Pulmonary artery endothelial cell (primary cell): ENCODE measurements around the gene PMAIP1. TPM values are rescaled to one million over a fixed set of nuclear protein-coding genes. Genes with fewer than 3 reads are reported as not detected.
"Not testable (repeated sequence)": the region's sequence is repeated elsewhere in the genome, so short reads cannot be mapped to it uniquely, and the experiment has no call there.

Experiments
- DNase-seq: peaks from one replicate; pipeline ENCODE4 v3.0.0-alpha.2; 2011; ENCODE audit warnings: low read depth, low spot score
- total RNA-seq: library from RNA; depleted of rRNA; stranded (reverse); fragments of >200 nt; gene quantifications from 2 replicates; pipeline ENCODE4 v1.2.3, GENCODE V29; 2014

The PMAIP1 gene
- total RNA-seq, 1 donor from 2014 or later: 13.7 TPM

DNA sequence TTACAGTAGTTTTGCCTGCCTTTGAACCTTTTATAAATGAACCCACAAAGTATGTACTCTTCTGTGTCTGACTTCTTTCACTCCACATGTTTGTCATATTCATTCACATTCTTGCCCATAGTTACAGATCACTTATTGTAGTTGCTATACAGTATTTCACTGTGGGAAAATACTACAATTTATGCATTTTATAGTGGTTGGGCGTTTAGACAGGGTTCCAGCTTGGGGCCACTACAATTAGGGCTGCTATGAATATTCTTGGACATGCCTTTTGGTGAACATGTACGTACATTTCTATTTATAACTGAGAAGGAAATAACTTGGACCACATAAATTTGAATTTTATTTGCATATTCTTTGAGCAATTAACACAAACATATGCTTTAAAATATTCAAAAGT lies 15.4 kb upstream of the PMAIP1 start:
- DNase-seq: no peak

DNA sequence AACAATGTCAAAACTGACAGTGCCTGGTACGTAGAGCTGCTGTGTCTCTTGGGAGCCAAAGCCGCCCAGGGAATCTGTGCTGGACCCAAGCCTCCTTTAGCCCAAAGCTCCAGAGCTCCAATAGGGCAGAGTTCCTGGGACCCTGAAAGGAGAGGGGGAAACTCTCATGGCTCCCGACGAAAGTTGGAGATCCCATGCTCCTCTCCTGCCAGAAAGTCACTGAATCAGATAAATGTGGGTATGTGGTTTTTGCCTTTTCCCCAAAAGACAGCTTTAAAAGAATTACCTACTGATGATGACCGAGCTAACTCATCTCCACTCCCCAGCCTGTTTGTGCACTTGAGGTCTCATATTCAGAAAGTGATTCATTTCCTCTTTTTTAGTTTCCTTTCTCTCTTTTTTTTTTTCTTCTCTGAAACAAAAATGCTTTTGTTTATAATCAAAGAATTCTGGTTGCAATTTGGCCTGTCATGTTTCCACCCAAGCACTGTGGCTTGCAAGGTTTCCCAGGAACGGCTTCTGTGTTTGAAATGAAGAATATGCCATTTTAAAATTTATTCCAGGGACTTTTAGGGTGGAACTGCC lies 14.1 kb upstream of the PMAIP1 start:
- no peak for DNase-seq

DNA sequence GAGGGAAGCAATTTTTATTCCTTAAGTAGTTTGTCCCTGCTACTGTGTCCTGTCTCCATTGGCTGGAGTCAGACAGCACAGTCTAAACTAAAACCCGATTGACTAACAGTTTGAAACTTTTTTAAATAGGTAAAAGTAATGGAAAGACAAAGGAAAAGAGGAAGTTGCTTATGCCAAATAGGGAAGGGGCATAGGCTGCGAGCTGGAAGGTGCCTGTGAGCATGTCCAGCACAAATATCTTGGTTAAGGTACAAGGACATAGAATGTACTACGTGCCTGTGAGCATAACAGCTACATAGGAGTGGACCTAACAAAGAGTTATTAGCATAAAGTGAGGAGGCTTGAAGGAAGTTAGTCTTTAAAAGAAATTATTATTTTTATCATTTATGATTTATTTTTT lies 13.4 kb upstream of the PMAIP1 start:
- not testable (repeated sequence) for DNase-seq

DNA sequence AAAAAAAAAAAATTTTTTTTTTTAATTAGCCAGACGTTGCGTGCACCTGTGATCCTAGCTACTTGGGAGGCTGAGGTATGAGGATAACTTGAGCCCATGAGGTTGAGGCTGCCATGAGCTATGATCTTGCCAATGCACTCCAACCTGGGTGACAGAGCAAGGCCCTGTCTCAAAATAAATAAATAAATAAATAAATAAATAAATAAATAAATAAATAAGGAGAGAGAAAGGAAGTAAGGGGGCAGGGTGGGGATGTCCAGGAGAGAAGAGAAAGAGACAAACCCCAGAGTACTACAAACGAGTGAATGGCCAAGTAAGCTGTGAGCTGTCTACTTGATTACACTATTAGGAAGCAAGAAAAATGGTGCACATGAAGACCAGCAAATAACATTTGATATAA lies 7.7 kb upstream of the PMAIP1 start:
- no peak for DNase-seq

DNA sequence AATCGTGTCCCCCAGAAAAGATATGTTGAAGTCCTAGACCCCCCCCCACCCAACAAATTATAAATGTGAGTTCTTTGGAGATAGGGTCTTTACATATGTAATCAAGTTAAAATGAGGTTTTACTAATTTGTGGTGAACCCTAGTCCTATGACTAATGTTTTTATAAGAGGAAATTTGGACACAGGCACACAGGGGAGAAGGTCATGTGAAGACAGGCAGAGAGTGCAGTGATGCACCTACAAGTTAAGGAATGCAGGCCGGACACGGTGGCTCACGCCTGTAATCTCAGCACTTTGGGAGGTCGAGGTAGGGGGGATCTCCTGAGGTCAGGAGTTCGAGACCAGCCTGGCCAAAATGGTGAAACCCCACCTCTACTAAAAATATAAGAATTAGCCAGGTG lies 5.8 kb upstream of the PMAIP1 start:
- DNase-seq: no peak

DNA sequence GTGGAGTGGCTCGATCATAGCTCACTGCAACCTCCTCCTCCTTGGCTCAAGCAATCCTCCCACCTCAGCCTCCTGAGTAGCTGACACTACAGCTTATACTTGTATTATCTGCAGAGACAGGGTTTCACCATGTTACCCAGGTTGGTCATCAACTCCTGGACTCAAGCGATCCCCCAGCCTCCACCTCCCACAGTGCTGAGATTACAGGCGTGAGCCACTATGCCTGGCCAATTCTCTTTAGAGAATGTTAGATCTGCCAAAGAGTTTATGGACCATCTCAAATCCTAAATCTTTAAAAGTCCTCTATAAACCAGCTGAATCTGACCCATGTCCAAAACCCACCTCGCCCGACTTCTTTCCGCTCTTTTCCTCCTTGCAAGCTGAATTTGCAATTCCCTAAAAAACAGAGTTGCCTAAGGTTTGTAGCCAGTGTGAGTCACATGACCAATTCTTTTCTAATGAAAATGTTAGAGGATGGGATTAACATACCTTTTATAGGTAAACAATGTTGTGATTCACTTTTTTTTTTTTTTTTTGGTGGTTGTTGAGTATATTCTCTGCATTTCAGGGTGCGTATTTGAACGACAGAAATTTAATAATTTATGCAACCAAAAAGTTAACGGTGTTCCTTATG lies 2.4 kb upstream of the PMAIP1 start:
- DNase-seq: no peak

DNA sequence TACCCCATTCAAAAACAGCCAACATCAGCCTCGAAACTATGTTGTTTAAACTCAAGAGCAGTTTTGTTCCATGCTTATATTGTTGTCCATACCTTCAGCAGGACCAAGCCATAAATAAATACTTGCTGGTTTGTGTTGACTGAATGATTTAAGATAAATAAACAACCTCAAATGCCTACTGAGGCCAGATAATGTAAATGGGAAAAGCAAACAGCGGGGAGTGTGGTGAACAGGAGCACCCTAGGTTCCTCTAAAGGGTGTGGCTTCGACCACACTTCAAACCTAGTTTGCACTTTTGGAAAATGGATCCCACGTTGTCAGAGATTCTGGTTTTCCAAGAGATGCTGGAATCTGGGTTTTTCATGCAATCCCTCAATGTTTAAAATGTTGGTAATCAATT lies 1.7 kb upstream of the PMAIP1 start:
- no peak for DNase-seq

DNA sequence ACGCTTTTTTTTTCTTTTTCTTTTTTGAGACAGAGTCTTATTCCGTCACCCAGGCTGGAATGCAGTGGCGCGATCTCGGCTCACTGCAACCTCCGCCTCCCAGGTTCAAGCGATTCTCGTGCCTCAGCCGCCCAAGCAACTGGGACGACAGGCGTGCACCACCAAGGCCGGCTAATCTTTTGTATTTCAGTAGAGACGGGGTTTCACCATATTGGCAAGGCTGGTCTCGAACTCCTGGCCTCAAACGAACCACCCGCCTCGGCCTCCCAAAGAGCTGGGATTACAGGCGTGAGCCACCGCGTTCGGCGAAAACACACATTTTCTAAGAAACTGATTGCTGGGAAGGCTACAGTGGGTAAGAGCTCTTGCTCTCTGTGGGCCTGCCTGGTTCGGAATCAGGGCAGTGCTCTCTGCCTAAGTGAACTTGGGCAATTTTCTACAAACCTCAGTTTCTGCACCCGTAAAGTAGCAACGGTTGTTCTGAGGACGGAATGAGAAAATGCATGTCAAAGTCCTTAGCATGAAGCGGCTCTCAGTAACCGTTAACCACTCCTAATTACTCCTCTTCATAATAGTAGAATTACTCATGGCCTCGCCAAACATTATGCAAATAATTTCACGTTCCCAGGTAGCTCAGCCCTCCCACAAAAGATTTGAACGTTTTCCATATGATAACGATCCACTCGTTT lies 1.0 kb upstream of the PMAIP1 start:
- DNase-seq: no peak

DNA sequence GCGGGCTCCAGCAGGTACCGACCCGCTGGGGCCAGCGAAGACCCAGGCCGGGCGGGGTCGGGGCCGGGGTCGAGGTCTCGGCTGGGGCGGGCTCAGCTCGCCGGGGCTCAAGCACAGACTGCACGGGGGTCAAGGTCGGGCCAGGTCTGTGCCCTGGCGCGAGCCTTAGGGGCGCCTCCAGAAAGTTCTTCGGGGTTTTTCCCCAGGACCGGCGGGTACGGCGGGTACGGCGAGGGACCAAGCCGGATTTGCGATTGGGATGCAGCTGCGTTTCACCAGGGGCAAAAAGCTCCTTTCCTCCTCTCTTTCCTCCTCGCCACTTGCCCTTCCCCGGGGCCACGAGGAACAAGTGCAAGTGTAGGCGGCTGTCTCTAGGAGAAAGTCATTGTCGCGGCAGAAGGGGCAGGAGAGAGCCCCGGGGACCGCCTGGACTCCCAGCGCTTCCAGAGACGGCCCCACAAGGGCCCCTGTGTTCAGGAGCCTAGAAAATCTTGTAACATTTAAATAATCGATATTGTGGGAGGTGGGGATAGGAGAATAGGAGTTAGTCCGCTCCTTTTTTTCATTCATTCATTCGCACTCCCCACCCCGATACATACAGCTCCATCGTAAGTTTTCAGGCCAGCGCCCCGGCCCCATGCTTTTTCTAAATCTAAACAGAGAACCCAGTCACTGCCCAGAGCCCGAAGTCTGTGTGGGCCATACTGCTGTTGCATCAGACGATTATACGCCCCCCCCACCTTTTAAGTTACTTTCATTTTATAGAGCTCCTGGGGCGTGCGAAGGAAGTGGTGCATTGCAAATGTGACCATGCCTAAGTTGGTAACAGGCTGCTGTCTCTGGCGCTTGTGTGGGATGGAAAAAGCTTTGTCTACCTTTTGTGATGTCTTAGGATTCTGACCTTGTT lies 679 bp downstream of the PMAIP1 start:
- DNase-seq: no peak

DNA sequence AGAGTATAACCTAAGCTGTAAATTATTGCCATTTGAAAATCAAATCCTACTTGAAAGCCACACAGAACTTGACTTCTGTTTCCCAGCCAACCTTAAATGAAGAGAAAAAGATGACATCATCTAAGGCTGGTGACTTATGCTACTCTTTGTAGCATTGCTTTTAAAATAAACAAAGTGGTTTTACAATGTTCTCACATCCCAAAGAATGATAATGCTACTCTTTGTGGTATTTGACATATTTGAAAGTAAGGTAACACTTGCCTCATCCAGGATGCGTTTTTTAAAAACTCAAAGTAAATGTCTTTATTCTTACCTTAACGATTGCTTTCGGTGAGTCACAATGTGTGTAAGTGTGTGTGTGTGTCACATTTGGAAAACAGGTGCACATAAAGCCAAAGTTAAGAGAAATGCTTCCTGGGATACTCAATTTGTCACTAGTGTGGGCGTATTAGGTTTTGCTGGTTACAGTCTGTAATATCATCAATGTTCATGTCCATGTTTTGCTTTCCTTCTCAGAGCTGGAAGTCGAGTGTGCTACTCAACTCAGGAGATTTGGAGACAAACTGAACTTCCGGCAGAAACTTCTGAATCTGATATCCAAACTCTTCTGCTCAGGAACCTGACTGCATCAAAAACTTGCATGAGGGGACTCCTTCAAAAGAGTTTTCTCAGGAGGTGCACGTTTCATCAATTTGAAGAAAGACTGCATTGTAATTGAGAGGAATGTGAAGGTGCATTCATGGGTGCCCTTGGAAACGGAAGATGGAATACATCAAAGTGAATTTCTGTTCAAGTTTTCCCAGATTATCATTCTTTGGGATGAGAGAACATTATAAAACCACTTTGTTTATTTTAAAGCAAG lies 2.6 kb downstream of the PMAIP1 start:
- no peak for DNase-seq

DNA sequence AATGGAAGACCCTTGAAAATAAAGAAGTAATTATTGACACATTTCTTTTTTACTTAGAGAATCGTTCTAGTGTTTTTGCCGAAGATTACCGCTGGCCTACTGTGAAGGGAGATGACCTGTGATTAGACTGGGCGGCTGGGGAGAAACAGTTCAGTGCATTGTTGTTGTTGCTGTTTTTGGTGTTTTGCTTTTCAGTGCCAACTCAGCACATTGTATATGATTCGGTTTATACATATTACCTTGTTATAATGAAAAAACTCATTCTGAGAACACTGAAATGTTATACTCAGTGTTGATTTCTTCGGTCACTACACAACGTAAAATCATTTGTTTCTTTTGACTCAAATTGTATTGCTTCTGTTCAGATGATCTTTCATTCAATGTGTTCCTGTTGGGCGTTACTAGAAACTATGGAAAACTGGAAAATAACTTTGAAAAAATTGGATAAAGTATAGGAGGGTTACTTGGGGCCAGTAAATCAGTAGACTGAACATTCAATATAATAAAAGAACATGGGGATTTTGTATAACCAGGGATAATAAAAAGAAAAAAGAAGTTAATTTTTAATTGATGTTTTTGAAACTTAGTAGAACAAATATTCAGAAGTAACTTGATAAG lies 3.3 kb downstream of the PMAIP1 start:
- DNase-seq: no peak

DNA sequence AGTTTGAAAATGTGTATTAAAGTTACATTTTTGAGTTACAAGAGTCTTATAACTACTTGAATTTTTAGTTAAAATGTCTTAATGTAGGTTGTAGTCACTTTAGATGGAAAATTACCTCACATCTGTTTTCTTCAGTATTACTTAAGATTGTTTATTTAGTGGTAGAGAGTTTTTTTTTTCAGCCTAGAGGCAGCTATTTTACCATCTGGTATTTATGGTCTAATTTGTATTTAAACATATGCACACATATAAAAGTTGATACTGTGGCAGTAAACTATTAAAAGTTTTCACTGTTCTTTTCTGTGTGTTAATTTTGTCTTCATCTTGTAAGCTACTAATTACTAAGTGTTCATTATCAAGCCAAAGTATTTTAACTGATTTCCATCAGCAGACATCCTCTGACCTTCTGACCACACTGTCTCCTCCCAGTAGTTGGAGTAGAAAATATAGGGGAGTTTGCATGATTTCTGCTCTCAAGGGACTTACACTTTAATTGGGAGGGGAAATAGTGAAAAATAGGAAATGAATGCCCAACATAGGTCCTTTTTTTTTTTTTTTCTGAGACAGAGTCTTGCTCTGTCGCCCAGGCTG lies 4.3 kb downstream of the PMAIP1 start:
- DNase-seq: no peak

DNA sequence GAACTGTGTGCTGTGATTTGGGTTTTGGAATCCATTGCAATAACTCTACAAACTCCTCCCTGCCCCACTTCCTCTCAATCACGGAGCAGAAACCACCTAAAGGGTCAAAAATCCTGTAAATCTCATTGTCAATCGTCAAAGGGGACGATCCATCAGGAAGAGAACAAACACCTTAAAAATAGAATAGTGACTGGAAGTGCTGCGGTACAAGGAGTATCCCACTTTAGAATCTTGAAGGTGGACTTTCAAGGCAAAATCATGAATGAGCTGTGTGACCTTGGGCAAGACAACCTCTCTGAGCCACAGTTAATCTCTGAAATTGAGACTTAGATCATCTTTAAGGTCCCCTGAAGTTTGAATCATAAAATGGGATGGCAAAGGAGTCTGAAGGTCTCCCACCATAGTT lies 5.9 kb downstream of the PMAIP1 start:
- DNase-seq: no peak

DNA sequence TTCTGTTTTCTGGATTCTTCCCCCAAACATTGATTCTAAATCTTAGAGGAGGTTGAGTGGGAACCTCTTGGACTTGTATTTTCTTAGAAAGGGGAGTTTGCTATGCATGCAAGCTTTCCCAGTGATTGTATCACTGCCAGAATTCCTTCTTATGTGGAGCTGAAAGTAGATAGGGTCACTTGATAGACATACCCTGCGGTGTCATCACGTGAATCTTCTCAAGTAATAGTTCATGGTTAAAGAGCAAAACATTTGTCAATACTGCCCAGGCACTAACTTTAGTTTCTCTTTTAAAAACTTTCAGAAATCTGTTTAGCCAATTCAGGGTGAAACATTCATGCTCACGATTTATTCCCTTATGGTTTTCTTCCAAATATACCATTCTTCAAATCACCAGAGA lies 6.4 kb downstream of the PMAIP1 start:
- no peak for DNase-seq

DNA sequence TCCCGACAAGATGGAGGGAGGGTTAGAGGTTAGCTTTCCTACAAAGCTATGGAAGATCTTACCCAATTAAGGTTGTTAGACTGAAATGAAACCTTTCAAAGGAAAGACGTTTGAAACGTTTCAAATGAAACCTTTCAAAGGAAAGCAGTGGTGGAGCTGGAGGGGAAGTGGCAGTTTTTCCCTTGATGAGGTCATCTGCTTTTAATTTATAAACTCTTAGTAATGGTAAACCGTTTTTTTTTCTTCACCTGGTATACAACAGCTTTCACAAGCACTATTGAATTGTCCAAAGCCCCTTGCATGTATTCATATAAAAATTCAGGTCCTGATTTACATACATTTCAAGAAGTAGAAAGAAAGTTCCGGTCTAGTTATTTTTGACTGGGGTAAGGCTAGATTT lies 7.4 kb downstream of the PMAIP1 start:
- no peak for DNase-seq

DNA sequence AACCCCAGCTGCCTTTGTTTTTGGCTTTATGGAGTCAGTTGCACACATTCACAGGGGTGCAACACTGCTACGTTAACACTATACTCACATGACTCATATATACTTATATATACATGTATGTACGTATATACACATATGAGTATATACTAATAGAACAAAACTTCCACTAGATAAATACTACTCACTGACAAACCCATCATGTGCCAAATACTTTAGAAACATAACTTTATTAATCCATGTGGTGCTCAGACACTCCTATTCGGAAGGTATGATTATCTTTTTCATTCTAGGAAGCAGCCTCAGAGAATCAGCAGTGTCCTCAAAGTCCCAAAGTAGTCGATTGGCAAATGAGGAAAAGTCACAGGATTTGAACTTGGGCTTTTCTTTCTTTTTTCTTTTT lies 7.9 kb downstream of the PMAIP1 start:
- no peak for DNase-seq

DNA sequence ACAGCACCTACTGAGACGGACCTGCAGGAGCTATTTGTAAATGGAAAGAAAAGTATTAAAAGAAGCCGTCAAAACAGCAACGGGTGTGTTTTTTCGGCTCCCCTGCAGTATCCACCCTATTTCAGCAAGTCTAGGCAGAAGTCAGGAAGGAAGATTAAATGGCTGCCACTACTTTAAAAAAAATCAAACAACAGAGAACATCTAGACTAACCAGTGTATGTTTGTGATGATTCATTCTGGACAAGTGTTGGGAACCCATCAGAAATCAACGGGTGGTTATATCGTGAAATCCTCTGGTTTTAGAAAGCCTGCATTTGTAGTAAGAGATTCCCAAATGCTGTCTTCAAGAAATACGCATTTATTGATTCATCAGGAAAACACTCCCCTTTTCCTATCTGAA lies 9.0 kb downstream of the PMAIP1 start:
- DNase-seq: no peak

DNA sequence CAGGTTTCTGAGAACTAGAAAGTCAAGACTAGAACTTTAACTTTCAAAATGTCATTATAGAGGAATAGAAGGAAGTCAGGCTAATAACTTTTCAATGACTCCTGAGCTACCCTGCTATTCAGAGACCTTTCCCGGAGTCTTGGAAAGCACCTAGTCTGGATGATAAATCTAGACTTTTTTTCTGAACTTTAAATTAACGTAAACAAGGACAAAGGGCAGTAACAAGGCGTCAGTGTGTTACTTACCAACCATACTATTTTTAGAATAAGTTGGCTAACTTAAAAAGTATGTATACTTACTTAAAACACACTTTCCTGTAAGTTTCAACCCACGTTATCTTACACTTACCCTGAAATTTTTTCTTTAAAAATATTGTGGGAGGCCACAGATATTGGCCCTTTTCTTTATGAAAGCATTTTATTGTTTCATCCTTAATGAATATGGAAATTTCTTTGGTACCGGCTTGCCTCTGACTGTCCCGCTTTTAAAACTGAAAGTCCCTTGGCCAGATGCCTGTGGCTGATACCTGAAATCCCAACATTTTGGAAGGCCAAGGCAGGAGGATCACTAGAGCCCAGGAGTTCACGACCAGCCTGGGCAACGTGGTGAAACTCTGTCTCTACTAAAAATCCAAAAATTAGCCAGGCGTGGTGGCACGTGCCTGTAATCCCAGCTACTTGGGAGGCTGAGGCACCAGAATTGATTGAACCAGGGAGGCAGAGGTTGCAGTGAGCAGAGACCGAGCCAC lies 9.7 kb downstream of the PMAIP1 start:
- no peak for DNase-seq

DNA sequence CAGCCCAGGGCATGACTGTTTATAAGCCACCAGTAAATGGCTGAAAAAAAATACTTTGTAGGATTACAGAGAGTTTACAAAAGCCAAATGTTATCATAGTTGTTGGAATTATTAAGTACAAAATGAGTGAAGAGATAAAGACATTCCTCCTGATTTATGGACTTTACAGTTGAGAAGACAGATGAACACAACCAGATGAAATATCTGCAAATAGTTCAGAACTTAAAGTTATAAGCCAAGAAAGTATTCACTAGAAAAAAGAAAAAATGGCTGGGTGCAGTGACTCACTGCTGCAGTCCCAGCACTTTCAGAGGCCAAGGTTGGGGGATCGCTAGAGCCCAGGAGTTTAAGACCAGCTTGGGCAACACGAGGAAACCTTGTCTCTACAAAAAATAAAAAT lies 11.2 kb downstream of the PMAIP1 start:
- DNase-seq: no peak

DNA sequence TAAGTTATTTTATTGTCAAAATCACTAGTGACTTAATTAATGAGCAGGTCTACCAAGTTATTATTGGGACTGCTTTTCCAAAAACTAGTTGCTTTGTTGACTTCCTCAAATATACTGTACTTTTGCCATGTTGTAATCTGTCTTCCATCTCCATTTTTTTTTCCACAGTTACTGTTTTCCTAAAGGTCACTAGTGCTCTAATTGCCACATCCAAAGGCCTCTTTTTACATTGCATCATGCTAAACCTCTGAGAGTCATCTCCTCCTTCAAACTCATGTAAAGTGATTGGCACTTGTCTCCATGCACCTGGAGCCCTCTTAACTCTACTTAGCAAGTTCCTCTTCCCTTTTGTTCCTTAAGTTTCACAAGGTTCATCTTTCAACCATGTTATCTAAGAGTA lies 11.8 kb downstream of the PMAIP1 start:
- DNase-seq: no peak
